A549 (cell line): ENCODE measurements around the gene C4orf50. TPM values are rescaled to one million over a fixed set of nuclear protein-coding genes. Genes with fewer than 3 reads are reported as not detected.

Experiments
- ATAC-seq, 2 experiments: fragments of 200-7000 bp in 1 of 2; fragments of >200 bp in 1 of 2; cut with Nextera tagmentation in 1 of 2; cut with Tn5 transposase in 1 of 2; 3 replicates each; pipeline versions ENCODE4 v1.8.0 to v1.9.1; 2018 to 2020; ENCODE audit warnings: mild to moderate bottlenecking in 1 of 2, moderate library complexity in 1 of 2
- CTCF ChIA-PET: fragments of 300-600 bp; sonication (Branson Sonifier 250); formaldehyde crosslinking; extraction: SDS; loops from one replicate; lab custom pipeline; 2021; ENCODE audit warnings: antibody characterized with exemption, inconsistent platforms; lab: Yijun Ruan, JAX
- POLR2A ChIA-PET: fragments of 350-600 bp; formaldehyde crosslinking; extraction: SDS; loops from one replicate; lab custom pipeline; 2021; ENCODE audit warnings: antibody characterized with exemption, inconsistent platforms; lab: Yijun Ruan, JAX
- DNase-seq, 2 experiments: peaks; one replicate each; pipeline versions ENCODE4 v3.0.0 to v3.0.0-alpha.2; 2011 to 2016; ENCODE audit warnings: low read depth in 1 of 2, low spot score in 1 of 2
- FAIRE-seq: peaks from 2 replicates; lab custom pipeline; 2011; peaks lifted over from hg19 to GRCh38; lab: Jason Lieb, UNC
- H3K27ac ChIP-seq, 2 experiments: fragments of >200 bp; sonication (Bioruptor Twin); formaldehyde crosslinking; 3 replicates each; pipeline ENCODE4 v1.5.1; 2016 to 2017
- H3K4me1 ChIP-seq: fragments of >200 bp; sonication (Bioruptor Twin); formaldehyde crosslinking; 3 replicates; pipeline ENCODE4 v1.6.1; 2016
- H3K4me2 ChIP-seq: fragments of >200 bp; sonication (Bioruptor Twin); formaldehyde crosslinking; 3 replicates; pipeline ENCODE4 v1.6.1; 2016
- H3K4me3 ChIP-seq: fragments of >200 bp; sonication (Bioruptor Twin); formaldehyde crosslinking; 3 replicates; pipeline ENCODE4 v1.5.1; 2016
- H3K9me3 ChIP-seq: fragments of >200 bp; sonication (Bioruptor Twin); formaldehyde crosslinking; 3 replicates; pipeline ENCODE4 v1.6.1; 2016
- ATOH8 ChIP-seq: fragments of 250-450 bp; sonication (Bioruptor Pico); IDR thresholded peaks from 2 replicates; pipeline ENCODE4 v1.5.0; 2020; ENCODE audit warnings: low read depth, mild to moderate bottlenecking, moderate library complexity
- BCL3 ChIP-seq: fragments of >200 bp; sonication (Bioruptor Twin); formaldehyde crosslinking; IDR thresholded peaks from 3 replicates; pipeline ENCODE4 v1.6.1; 2016
- E2F6 ChIP-seq: IDR thresholded peaks from 2 replicates; pipeline ENCODE4 v1.6.1; 2012; ENCODE audit warnings: low read depth, borderline replicate concordance
- EHMT2 ChIP-seq: fragments of 200-600 bp; sonication (generic); IDR thresholded peaks from 2 replicates; pipeline ENCODE4 v1.6.1; 2016; ENCODE audit warnings: antibody characterized with exemption, low read depth, mild to moderate bottlenecking, moderate library complexity
- FOSL2 ChIP-seq, 2 experiments: fragments of 450-650 bp in 1 of 2; fragments of >200 bp in 1 of 2; sonication (Bioruptor Twin) in 1 of 2; formaldehyde crosslinking; IDR thresholded peaks; 2 replicates each; pipeline versions ENCODE4 v1.5.0 to v1.6.1; 2016 to 2020; ENCODE audit warnings: mild to moderate bottlenecking in 1 of 2, moderate library complexity in 1 of 2
- HDAC2 ChIP-seq: fragments of 200-600 bp; sonication (generic); IDR thresholded peaks from 2 replicates; pipeline ENCODE4 v1.6.1; 2016
- HES2 ChIP-seq: fragments of >200 bp; sonication (Bioruptor Twin); formaldehyde crosslinking; IDR thresholded peaks from 2 replicates; pipeline ENCODE4 v1.6.1; 2016
- HEYL ChIP-seq: fragments of 250-450 bp; sonication (Bioruptor Pico); IDR thresholded peaks from 2 replicates; pipeline ENCODE4 v1.8.0; 2021; ENCODE audit warnings: mild to moderate bottlenecking, moderate library complexity
- JUNB ChIP-seq: fragments of >200 bp; sonication (Bioruptor Twin); formaldehyde crosslinking; IDR thresholded peaks from 2 replicates; pipeline ENCODE4 v1.6.1; 2016
- KDM1A ChIP-seq: fragments of 200-600 bp; sonication (generic); IDR thresholded peaks from 2 replicates; pipeline ENCODE4 v1.6.1; 2016; ENCODE audit warnings: low read depth, mild to moderate bottlenecking
- MAZ ChIP-seq: fragments of 150-350 bp; IDR thresholded peaks from 2 replicates; pipeline ENCODE4 v1.6.1; 2014; ENCODE audit warnings: antibody characterized with exemption, low read depth, low read length, borderline replicate concordance
- NPAS2 ChIP-seq: fragments of 250-450 bp; sonication (Bioruptor Pico); IDR thresholded peaks from 2 replicates; pipeline ENCODE4 v1.8.0; 2022; ENCODE audit warnings: mild to moderate bottlenecking, moderate library complexity, borderline replicate concordance
- POLR2A ChIP-seq: IDR thresholded peaks from 2 replicates; pipeline ENCODE4 v1.6.1; 2012; ENCODE audit warnings: mild to moderate bottlenecking, low read length
- RCOR1 ChIP-seq: fragments of 150-350 bp; IDR thresholded peaks from 2 replicates; pipeline ENCODE4 v1.6.1; 2014; ENCODE audit warnings: antibody characterized with exemption, low read length, low read depth
- SMC3 ChIP-seq: fragments of >200 bp; sonication (Bioruptor Twin); formaldehyde crosslinking; IDR thresholded peaks from 3 replicates; pipeline ENCODE4 v1.6.1; 2018; ENCODE audit warnings: inconsistent platforms
- SREBF2 ChIP-seq: fragments of 450-650 bp; IDR thresholded peaks from 2 replicates; pipeline ENCODE4 v1.6.1; 2014; ENCODE audit warnings: mild to moderate bottlenecking, moderate library complexity
- TP53 ChIP-seq: fragments of 250-450 bp; sonication (Bioruptor Pico); IDR thresholded peaks from 2 replicates; pipeline ENCODE4 v1.5.0; 2021; ENCODE audit warnings: mild to moderate bottlenecking, moderate library complexity
- ZFP36 ChIP-seq: fragments of 450-650 bp; IDR thresholded peaks from 2 replicates; pipeline ENCODE4 v1.6.1; 2014; ENCODE audit warnings: borderline replicate concordance; ENCODE audit not compliant: partially characterized antibody
- ZNF302 ChIP-seq: fragments of 250-450 bp; sonication (Bioruptor Pico); IDR thresholded peaks from 2 replicates; pipeline ENCODE4 v1.9.0; 2021; ENCODE audit warnings: inconsistent platforms, mild to moderate bottlenecking, moderate library complexity
- ZSCAN20 ChIP-seq: fragments of 250-450 bp; sonication (Bioruptor Pico); IDR thresholded peaks from 2 replicates; pipeline ENCODE4 v1.8.0; 2022; ENCODE audit warnings: mild to moderate bottlenecking, moderate library complexity
- WGBS: methylation state at CpG from one replicate; pipeline ENCODE4 v1.1.6; 2017; ENCODE audit errors: missing lambda C conversion rate; 5-methylcytosine and 5-hydroxymethylcytosine counted together
- polyA plus RNA-seq, 4 experiments: library from polyadenylated mRNA; depleted of rRNA in 3 of 4; stranded (reverse); fragments of >200 nt; fragmentation: RNase III in 1 of 4; extraction: RNeasy Plus Mini Kit Qiagen cat#74134 plus additional on column Dnase treatment in 1 of 4; gene quantifications; 2 replicates in 3 of 4; 3 replicates in 1 of 4; pipeline ENCODE4 v1.2.3, GENCODE V29; 2011 to 2017
- TF ChIP-seq, protein P1 (sequence below): fragments of 200-600 bp; sonication (generic); IDR thresholded peaks from 2 replicates; pipeline ENCODE4 v1.6.1; 2016; ENCODE audit warnings: antibody characterized with exemption, mild to moderate bottlenecking, moderate library complexity

Gene C4orf50
- polyA plus RNA-seq, 2 of the 4 experiments (the other 2 are of a cell fraction), result not detected

DNA sequence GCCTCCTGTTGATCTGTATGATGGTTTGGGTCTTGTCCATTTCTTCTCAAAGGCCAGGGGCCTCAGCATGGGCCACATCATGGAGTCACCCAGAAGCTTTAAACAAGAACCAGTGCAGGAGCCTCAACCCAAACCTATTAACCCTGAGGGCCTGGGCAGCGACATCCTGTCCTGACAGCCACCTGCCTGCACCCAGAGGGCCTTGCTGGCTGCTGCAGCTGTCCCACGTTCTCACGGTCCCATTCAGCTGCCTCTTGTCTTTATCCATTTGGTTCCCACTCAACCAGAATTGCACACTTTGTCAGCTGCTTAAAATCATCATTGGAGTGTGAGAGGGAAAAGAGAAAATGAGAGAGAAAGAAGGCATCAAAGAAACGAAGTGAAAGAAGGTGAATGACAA lies 21.6 kb downstream of the C4orf50 start:
- Histone ChIP-seq H3K4me2 (no peak overlapping the region), H3K9me3 (no peaks in the 10 kb centered on the region), H3K4me1 (no peaks in the 10 kb centered on the region), H3K4me3 (no peak overlapping the region), H3K27ac (no peak overlapping the region)
- no peak for DNase-seq
- no peak for ATAC-seq
- 10% methylated on average over 2 of the region's 4 CpGs for WGBS
- no peak for FAIRE-seq
- TF ChIP-seq MAZ (no peak), TP53 (CRISPR knock-in tag) (no peak), SMC3 (no peak), HES2 (no peak), ZSCAN20 (no peak), E2F6 (no peak), EHMT2 (no peak), ZNF302 (CRISPR knock-in tag) (no peak)
- ChIA-PET POLR2A (no interaction called here), CTCF (interaction anchor here (2.4 to 4.1 kb wide), 5 partner anchors 15 to 331 kb away, joined by 10 to 50 read pairs (median 19); no protein-coding TSS in a partner anchor)

DNA sequence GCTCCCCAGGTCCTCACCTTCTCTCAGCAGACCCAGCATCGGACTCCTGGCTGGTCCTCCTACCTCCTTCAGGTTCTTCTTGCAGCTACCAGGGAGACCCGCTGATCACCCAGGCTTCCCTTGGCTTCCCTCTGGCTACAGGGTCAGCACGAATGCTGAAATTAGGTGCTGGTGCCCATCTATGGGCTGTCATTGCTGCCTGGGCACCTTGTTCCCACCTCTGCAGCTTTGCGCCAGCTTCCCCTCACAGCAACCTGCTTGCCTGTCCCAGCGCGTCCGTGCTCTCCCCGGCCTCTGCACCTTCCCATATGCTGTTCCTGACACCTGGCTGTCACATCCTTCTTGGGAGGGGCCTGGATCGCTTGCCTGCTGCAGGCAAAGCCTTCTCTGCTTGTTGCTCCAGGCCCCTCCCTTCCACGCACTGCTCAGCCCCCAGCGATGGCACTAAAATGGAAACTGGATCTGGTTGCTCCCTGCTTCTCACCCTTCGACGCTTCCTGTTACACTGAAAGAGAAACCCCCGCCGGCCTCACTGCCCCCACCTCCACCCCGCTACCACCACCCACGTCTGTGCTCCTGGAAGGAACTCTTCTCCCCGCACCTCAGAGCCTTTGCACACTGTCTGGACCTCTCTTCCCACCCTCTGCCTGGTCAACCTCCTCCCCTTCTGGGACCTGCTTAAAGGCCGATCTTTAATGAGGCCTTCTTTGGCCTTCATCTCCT lies 22.2 kb downstream of the C4orf50 start:
- H3K9me3 ChIP-seq, result no peaks in the 10 kb centered on the region
- H3K4me2 ChIP-seq, result no peak overlapping the region
- no peak for TF ChIP-seq JUNB
- no peak for TF ChIP-seq SREBF2
- TF ChIP-seq HDAC2, result no peak
- TF ChIP-seq RCOR1, result no peak
- TF ChIP-seq NPAS2 (CRISPR knock-in tag), result no peak
- no peak for TF ChIP-seq ZFP36
- TF ChIP-seq MAZ, result no peak
- no peak for TF ChIP-seq HEYL (CRISPR knock-in tag)
- TF ChIP-seq KDM1A, result no peak
- TF ChIP-seq FOSL2 (IDR thresholded peaks at IDR 0.05), result no peak
- TF ChIP-seq FOSL2 (CRISPR knock-in tag; IDR thresholded peaks at IDR 0.05), result no peak
- TF ChIP-seq, protein P1, sequence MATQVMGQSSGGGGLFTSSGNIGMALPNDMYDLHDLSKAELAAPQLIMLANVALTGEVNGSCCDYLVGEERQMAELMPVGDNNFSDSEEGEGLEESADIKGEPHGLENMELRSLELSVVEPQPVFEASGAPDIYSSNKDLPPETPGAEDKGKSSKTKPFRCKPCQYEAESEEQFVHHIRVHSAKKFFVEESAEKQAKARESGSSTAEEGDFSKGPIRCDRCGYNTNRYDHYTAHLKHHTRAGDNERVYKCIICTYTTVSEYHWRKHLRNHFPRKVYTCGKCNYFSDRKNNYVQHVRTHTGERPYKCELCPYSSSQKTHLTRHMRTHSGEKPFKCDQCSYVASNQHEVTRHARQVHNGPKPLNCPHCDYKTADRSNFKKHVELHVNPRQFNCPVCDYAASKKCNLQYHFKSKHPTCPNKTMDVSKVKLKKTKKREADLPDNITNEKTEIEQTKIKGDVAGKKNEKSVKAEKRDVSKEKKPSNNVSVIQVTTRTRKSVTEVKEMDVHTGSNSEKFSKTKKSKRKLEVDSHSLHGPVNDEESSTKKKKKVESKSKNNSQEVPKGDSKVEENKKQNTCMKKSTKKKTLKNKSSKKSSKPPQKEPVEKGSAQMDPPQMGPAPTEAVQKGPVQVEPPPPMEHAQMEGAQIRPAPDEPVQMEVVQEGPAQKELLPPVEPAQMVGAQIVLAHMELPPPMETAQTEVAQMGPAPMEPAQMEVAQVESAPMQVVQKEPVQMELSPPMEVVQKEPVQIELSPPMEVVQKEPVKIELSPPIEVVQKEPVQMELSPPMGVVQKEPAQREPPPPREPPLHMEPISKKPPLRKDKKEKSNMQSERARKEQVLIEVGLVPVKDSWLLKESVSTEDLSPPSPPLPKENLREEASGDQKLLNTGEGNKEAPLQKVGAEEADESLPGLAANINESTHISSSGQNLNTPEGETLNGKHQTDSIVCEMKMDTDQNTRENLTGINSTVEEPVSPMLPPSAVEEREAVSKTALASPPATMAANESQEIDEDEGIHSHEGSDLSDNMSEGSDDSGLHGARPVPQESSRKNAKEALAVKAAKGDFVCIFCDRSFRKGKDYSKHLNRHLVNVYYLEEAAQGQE, result no peak
- no peak for TF ChIP-seq BCL3
- TF ChIP-seq ATOH8 (CRISPR knock-in tag), result no peak
- no peak for TF ChIP-seq POLR2A
- TF ChIP-seq, all 56 proteins: peak for 0
- no peak overlapping the region for H3K27ac ChIP-seq
- 67% methylated on average over 15 of the region's 19 CpGs for WGBS
- no peaks in the 10 kb centered on the region for H3K4me1 ChIP-seq
- no peak for DNase-seq
- ChIA-PET POLR2A (no interaction called here), CTCF (interaction anchor here (0.7 to 1.2 kb wide), 2 partner anchors 92 to 201 kb away, joined by 3 read pairs; no protein-coding TSS in a partner anchor)
- H3K4me3 ChIP-seq, result no peak overlapping the region
- no peak for ATAC-seq
- FAIRE-seq, result no peak
